Body of pancreas (tissue), 4 donors: ENCODE measurements around the gene LRRC37B.
A peak's percentile ranks its signal among the peaks of the same experiment; 100 is the strongest.
"Not testable (repeated sequence)": the region's sequence is repeated elsewhere in the genome, so short reads cannot be mapped to it uniquely, and the experiment has no call there.

Experiments
- POLR2A ChIP-seq, 3 donors: fragments of 450-650 bp; IDR thresholded peaks; one replicate each; pipeline ENCODE4 v1.6.1; 2016; ENCODE audit warnings: antibody characterized with exemption in 3 of 3, mild to moderate bottlenecking in 2 of 3
- TF ChIP-seq, protein P1 (sequence below), 7 experiments: fragments of 450-650 bp in 4 of 7; fragments of 200-600 bp in 3 of 7; sonication (generic) in 3 of 7; IDR thresholded peaks; one replicate each; pipeline ENCODE4 v1.5.1; 2016 to 2019; ENCODE audit warnings: antibody characterized with exemption in 7 of 7

DNA sequence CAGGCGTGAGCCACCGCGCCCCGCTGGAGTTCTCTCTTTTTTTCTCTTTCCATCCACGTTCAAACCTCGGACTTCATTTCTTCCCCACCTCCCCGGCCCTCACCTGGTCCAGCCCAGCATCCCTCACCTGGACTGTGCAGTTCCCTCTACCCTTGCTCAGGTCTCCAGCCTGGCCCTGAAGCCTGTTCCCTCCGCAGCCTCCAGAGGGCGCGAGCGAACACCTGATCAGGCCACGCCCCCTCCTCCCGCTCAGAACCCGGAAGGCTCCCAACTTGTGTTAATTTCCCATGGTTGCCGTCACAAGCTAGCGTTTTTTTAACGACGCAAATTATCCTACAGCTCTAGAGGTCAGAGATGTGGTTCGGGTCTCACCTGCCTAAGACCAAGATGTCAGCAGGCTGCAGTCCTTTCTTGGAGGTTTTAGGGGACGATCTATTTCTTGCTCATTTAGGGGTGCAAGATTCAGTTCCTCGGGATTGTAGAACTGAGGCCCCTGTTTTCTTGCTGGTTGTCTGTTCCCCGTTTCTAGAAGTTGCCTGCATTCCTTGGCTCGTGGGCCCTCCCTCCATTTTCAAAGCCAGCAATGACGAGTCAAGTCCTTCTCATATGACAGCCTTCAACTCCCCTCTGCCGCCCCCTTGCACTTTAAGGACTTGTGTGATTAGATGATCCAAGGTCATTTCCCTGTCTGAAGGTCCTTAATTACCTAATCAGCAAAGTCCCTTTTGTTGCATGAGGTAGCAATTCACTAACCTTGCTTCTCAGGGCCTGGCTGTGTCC lies 59.9 kb downstream of the LRRC37B start:
- TF ChIP-seq, protein P1, sequence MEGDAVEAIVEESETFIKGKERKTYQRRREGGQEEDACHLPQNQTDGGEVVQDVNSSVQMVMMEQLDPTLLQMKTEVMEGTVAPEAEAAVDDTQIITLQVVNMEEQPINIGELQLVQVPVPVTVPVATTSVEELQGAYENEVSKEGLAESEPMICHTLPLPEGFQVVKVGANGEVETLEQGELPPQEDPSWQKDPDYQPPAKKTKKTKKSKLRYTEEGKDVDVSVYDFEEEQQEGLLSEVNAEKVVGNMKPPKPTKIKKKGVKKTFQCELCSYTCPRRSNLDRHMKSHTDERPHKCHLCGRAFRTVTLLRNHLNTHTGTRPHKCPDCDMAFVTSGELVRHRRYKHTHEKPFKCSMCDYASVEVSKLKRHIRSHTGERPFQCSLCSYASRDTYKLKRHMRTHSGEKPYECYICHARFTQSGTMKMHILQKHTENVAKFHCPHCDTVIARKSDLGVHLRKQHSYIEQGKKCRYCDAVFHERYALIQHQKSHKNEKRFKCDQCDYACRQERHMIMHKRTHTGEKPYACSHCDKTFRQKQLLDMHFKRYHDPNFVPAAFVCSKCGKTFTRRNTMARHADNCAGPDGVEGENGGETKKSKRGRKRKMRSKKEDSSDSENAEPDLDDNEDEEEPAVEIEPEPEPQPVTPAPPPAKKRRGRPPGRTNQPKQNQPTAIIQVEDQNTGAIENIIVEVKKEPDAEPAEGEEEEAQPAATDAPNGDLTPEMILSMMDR (IDR thresholded peaks at IDR 0.05), result peak; percentile 11 to 47 (median 24)
- TF ChIP-seq POLR2A (IDR thresholded peaks at IDR 0.05), result not testable (repeated sequence)
